HepG2 (cell line): ENCODE results near the gene PEA15. TPM values are rescaled to one million over a fixed set of nuclear protein-coding genes. Genes with fewer than 3 reads are reported as not detected.

Experiments
- ARNT2 ChIP-seq: sonication (generic); formaldehyde crosslinking; IDR thresholded peaks from 2 replicates; pipeline ENCODE4 v1.8.0; 2022; ENCODE audit warnings: mild to moderate bottlenecking, low read depth, missing genetic modification reagents, moderate library complexity
- ATRX ChIP-seq: sonication (generic); formaldehyde crosslinking; IDR thresholded peaks from 2 replicates; pipeline ENCODE4 v1.4.0; 2020; ENCODE audit warnings: missing genetic modification reagents, borderline replicate concordance
- ETV5 ChIP-seq: IDR thresholded peaks from 2 replicates; pipeline ENCODE4 v1.6.1; 2018; ENCODE audit warnings: missing biosample characterization, missing genetic modification reagents, inconsistent platforms, borderline replicate concordance
- GTF3A ChIP-seq: sonication (generic); formaldehyde crosslinking; conservative IDR thresholded peaks from 2 replicates; pipeline ENCODE4 v1.4.0; 2020; ENCODE audit warnings: mild to moderate bottlenecking, missing genetic modification reagents
- MEIS2 ChIP-seq: sonication (generic); formaldehyde crosslinking; IDR thresholded peaks from 2 replicates; pipeline ENCODE4 v1.9.0; 2021; ENCODE audit warnings: mild to moderate bottlenecking, missing genetic modification reagents
- MYC ChIP-seq: sonication (generic); formaldehyde crosslinking; IDR thresholded peaks from 2 replicates; pipeline ENCODE4 v1.9.0; 2021; ENCODE audit warnings: missing genetic modification reagents, borderline replicate concordance
- NCOR1 ChIP-seq: fragments of 200-600 bp; sonication (generic); IDR thresholded peaks from 2 replicates; pipeline ENCODE4 v1.7.0; 2017; ENCODE audit warnings: antibody characterized with exemption, low read length, borderline replicate concordance
- SP1 ChIP-seq, 2 experiments: fragments of 450-650 bp in 1 of 2; sonication (generic) in 1 of 2; formaldehyde crosslinking in 1 of 2; IDR thresholded peaks; 2 replicates each; pipeline versions ENCODE4 v1.4.0 to v1.6.1; 2016 to 2020; ENCODE audit warnings: missing genetic modification reagents in 1 of 2
- U2AF1 ChIP-seq: fragments of 200-400 bp; formaldehyde crosslinking; optimal IDR thresholded peaks from 2 replicates; pipeline ENCODE3; 2017; ENCODE audit warnings: mild to moderate bottlenecking, low read depth, low read length
- ZBTB7A ChIP-seq: sonication (generic); formaldehyde crosslinking; IDR thresholded peaks from 2 replicates; pipeline ENCODE4 v1.8.0; 2022; ENCODE audit warnings: mild to moderate bottlenecking, missing genetic modification reagents
- ZNF562 ChIP-seq: sonication (generic); formaldehyde crosslinking; IDR thresholded peaks from 2 replicates; pipeline ENCODE4 v1.8.0; 2022; ENCODE audit warnings: missing genetic modification reagents, borderline replicate concordance
- ZNF589 ChIP-seq: sonication (generic); formaldehyde crosslinking; conservative IDR thresholded peaks from 2 replicates; pipeline ENCODE4 v1.8.0; 2022; ENCODE audit warnings: mild to moderate bottlenecking, moderate library complexity, missing genetic modification reagents
- ZNF678 ChIP-seq: sonication (generic); formaldehyde crosslinking; IDR thresholded peaks from 2 replicates; pipeline ENCODE4 v1.4.0; 2020; ENCODE audit warnings: mild to moderate bottlenecking, missing genetic modification reagents
- ZNF747 ChIP-seq: sonication (generic); formaldehyde crosslinking; IDR thresholded peaks from 2 replicates; pipeline ENCODE4 v1.8.1; 2023; ENCODE audit warnings: missing genetic modification reagents, mild to moderate bottlenecking, borderline replicate concordance
- ZSCAN25 ChIP-seq: sonication (generic); formaldehyde crosslinking; IDR thresholded peaks from 2 replicates; pipeline ENCODE4 v1.8.0; 2022; ENCODE audit warnings: mild to moderate bottlenecking, missing genetic modification reagents
- polyA plus RNA-seq, 8 experiments: library from polyadenylated mRNA; depleted of rRNA in 3 of 8; stranded (reverse) in 7 of 8; unstranded in 1 of 8; fragments of >200 nt; fragmentation: Illumina TruSeq in 4 of 8; extraction: Trizol in 4 of 8; gene quantifications; 2 replicates each; pipeline versions ENCODE4 v1.2.1 to v1.2.3, GENCODE V29; 2011 to 2016; ENCODE audit warnings: low read depth in 4 of 8, missing spikeins in 1 of 8, mixed read lengths in 1 of 8; ENCODE audit not compliant: insufficient read depth in 1 of 8
- total RNA-seq, 5 experiments: library from RNA; depleted of rRNA; stranded (reverse); fragments of >200 nt; fragmentation: Illumina TruSeq; extraction: Trizol; gene quantifications; 2 replicates each; pipeline ENCODE4 v1.2.3, GENCODE V29; 2016; ENCODE audit warnings: low read depth in 1 of 5
- TF ChIP-seq, protein P1 (sequence below): sonication (generic); formaldehyde crosslinking; IDR thresholded peaks from one replicate; pipeline ENCODE4 v1.5.1; 2020; ENCODE audit warnings: mild to moderate bottlenecking, missing genetic modification reagents; ENCODE audit errors: not compliant biosample characterization
- TF ChIP-seq, protein P2 (sequence below): sonication (generic); formaldehyde crosslinking; IDR thresholded peaks from 2 replicates; pipeline ENCODE4; 2020; ENCODE audit warnings: missing genetic modification reagents, mild to moderate bottlenecking, borderline replicate concordance

Gene PEA15
- total and polyA plus RNA-seq, 2 of the 13 experiments (the other 11 are each of a cell fraction or from before 2014, with no cell fraction given): 12.1 to 35.2 TPM

DNA sequence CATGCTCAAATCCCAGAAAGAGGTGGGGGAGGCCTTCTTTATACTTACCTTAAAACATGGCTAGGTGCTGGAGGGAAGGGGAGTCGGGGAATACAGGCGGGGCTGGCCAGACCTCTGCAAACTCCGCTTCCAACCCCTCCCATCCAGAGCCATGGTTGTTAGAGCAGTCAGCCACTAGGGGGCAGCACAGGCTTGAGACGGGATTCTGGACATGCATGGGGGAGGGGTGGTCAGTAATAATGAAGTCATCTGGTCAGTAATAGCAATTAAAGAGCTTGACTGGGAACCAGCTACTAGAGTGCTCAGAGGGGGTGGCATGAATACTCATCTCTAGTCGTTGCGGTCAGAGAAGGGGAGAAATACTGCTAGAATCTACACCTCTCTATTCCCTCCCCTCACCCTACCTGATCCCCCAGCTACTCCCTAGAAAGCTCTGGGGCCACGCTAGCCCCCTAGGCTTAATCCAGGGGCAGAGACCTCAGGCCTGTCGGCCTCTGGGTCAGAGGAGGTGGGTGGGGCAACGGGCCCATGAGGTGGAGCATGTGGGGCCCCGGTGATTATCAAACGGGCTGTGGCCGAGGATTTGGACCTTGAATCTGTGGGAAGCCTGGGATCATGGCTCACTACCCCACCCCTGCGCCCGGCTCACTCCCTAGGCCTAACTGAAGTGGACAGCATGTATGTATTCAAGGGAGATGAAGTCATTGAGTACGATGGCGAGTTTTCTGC, 11.9 kb upstream of the PEA15 start (continued):
- TF ChIP-seq, protein P1, sequence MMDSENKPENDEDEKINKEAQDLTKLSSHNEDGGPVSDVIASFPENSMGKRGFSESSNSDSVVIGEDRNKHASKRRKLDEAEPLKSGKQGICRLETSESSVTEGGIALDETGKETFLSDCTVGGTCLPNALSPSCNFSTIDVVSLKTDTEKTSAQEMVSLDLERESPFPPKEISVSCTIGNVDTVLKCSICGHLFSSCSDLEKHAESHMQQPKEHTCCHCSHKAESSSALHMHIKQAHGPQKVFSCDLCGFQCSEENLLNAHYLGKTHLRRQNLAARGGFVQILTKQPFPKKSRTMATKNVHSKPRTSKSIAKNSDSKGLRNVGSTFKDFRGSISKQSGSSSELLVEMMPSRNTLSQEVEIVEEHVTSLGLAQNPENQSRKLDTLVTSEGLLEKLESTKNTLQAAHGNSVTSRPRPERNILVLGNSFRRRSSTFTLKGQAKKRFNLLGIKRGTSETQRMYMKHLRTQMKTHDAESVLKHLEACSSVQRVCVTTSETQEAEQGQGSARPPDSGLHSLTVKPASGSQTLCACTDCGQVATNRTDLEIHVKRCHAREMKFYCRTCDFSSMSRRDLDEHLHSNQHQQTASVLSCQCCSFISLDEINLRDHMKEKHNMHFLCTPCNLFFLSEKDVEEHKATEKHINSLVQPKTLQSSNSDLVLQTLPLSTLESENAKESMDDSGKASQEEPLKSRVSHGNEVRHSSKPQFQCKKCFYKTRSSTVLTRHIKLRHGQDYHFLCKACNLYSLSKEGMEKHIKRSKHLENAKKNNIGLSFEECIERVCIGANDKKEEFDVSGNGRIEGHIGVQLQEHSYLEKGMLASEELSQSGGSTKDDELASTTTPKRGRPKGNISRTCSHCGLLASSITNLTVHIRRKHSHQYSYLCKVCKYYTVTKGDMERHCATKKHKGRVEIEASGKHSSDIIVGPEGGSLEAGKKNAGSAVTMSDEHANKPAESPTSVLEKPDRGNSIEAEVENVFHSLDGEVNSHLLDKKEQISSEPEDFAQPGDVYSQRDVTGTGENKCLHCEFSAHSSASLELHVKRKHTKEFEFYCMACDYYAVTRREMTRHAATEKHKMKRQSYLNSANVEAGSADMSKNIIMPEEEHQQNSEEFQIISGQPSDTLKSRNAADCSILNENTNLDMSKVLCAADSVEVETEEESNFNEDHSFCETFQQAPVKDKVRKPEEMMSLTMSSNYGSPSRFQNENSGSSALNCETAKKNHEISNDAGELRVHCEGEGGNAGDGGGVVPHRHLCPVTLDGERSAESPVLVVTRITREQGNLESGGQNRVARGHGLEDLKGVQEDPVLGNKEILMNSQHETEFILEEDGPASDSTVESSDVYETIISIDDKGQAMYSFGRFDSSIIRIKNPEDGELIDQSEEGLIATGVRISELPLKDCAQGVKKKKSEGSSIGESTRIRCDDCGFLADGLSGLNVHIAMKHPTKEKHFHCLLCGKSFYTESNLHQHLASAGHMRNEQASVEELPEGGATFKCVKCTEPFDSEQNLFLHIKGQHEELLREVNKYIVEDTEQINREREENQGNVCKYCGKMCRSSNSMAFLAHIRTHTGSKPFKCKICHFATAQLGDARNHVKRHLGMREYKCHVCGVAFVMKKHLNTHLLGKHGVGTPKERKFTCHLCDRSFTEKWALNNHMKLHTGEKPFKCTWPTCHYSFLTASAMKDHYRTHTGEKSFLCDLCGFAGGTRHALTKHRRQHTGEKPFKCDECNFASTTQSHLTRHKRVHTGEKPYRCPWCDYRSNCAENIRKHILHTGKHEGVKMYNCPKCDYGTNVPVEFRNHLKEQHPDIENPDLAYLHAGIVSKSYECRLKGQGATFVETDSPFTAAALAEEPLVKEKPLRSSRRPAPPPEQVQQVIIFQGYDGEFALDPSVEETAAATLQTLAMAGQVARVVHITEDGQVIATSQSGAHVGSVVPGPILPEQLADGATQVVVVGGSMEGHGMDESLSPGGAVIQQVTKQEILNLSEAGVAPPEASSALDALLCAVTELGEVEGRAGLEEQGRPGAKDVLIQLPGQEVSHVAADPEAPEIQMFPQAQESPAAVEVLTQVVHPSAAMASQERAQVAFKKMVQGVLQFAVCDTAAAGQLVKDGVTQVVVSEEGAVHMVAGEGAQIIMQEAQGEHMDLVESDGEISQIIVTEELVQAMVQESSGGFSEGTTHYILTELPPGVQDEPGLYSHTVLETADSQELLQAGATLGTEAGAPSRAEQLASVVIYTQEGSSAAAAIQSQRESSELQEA: peak; percentile 54
- TF ChIP-seq ZNF589 (CRISPR knock-in tag) (no peak), ARNT2 (CRISPR knock-in tag) (no peak), U2AF1 (no peak), ZNF747 (CRISPR knock-in tag) (no peak), ZNF678 (CRISPR knock-in tag) (no peak), MYC (CRISPR knock-in tag) (peak; percentile 78; the same call in 1 of the 2 replicates), GTF3A (CRISPR knock-in tag) (no peak), NCOR1 (peak; percentile 59; the same call in 1 of the 2 replicates), MEIS2 (0 out of 2 replicates have a peak, but pooled peaks have one; percentile 31), ZBTB7A (CRISPR knock-in tag) (no peak), ZNF562 (CRISPR knock-in tag) (no peak), SP1 (IDR thresholded peaks at IDR 0.05) (no peak), SP1 (CRISPR knock-in tag; IDR thresholded peaks at IDR 0.05) (no peak), ZSCAN25 (CRISPR knock-in tag) (peak; percentile 98), ETV5 (CRISPR knock-in tag) (peak; percentile 16; the same call in 1 of the 2 replicates), ATRX (no peak)
- TF ChIP-seq, protein P2, sequence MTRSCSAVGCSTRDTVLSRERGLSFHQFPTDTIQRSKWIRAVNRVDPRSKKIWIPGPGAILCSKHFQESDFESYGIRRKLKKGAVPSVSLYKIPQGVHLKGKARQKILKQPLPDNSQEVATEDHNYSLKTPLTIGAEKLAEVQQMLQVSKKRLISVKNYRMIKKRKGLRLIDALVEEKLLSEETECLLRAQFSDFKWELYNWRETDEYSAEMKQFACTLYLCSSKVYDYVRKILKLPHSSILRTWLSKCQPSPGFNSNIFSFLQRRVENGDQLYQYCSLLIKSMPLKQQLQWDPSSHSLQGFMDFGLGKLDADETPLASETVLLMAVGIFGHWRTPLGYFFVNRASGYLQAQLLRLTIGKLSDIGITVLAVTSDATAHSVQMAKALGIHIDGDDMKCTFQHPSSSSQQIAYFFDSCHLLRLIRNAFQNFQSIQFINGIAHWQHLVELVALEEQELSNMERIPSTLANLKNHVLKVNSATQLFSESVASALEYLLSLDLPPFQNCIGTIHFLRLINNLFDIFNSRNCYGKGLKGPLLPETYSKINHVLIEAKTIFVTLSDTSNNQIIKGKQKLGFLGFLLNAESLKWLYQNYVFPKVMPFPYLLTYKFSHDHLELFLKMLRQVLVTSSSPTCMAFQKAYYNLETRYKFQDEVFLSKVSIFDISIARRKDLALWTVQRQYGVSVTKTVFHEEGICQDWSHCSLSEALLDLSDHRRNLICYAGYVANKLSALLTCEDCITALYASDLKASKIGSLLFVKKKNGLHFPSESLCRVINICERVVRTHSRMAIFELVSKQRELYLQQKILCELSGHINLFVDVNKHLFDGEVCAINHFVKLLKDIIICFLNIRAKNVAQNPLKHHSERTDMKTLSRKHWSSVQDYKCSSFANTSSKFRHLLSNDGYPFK (CRISPR knock-in tag): no peak
